HS-5 (cell line): ENCODE measurements around the gene MYMK.

Source experiments
- DNase-seq: peaks from one replicate; pipeline ENCODE4 v3.0.0-alpha.2; 2012; ENCODE audit warnings: low read depth

Gene MYMK

DNA sequence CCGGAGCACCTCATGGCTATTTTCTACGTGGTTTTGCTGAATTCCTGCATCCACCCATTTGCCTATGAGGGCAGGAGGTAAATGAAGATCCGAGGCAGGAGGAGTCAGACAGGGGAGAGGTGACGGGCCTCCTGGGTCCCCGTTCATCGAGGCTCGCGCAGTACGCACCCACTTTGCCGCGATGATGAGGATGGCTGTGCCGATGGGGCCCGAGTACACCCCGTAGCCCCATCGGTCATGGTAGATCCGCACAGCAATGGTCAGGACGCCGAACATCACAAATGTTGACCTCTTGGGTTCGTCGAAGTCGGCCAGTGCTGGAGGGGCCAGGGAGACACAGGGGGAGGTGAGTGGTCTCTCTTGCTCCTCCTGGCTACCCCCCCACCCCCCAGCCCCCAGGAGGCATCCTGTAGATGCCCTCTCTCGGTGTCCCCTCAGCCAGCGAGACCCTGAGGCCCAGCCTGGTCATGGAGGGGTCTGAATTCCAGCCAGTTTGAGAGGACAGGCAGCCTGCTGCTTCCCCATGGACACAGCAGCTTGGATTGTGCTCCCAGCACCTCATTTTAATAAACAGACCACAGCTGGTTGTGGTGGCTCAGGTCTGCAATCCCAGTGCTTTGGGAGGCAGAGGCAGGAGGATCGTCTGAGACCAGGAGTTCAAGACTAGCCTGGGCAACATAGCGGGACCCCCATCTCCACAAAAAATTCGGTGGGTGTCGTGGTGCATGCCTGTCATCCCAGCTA is 5.9 kb downstream of the MYMK start:
- no peak for DNase-seq

DNA sequence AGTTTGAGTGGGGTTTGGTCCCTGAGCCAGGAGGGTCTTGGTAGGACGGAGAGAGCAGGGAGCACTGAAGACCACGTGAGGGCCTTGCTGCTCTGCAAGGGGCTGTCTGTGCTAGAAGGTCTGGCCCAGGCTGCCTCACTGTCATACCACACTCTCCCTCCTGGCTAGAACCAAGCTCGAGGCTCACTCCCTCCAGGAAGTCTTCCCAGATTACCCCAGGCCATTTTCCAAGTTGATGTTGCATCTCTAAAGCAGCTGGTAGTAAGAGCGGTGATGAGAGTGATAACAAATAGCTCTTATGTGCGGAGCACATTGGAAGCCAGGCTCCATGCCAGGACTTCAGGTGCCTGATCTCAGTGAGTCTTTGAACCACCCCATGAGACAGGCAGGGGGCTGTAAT is 6.6 kb downstream of the MYMK start:
- no peak for DNase-seq

DNA sequence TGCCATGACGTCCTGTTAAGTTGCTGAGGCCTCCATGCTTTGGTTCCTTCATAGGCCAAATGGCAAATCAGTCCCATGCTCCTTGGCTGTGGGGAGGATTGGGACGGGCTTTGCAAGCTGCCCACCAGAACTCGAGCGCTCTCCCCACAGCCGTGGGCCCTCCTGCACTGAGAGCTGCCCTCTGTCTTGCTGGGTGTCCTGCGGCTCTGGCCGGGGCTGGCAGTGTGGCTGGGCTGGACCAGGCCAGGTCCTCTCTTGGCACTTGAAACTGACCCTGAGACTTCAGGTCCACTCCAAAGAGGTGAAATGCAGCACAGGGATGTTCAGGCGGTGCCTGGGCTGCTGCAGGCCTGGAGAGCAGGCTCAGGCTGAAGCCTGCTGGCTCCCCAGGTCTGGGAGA is 7.0 kb downstream of the MYMK start:
- no peak for DNase-seq

DNA sequence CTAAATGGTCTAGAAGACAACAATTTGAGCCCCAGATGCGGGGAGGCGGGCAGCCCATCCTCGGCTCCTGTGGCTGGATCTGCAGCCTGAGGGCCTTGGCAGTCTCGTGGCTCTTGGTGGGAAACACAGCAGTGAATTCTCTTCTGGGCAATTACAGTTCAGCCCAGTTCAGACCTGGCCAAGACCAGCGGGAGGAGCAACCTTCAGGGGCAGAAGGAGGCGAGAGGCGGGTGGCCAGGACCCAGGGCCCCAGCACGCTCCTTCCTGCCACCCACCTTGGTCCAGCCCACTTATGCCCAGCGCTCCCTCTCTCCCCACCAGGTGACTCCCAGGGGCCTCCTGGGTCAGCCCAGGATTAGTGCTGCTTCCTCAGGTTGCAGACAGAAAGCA is 7.8 kb downstream of the MYMK start:
- DNase-seq = no peak

DNA sequence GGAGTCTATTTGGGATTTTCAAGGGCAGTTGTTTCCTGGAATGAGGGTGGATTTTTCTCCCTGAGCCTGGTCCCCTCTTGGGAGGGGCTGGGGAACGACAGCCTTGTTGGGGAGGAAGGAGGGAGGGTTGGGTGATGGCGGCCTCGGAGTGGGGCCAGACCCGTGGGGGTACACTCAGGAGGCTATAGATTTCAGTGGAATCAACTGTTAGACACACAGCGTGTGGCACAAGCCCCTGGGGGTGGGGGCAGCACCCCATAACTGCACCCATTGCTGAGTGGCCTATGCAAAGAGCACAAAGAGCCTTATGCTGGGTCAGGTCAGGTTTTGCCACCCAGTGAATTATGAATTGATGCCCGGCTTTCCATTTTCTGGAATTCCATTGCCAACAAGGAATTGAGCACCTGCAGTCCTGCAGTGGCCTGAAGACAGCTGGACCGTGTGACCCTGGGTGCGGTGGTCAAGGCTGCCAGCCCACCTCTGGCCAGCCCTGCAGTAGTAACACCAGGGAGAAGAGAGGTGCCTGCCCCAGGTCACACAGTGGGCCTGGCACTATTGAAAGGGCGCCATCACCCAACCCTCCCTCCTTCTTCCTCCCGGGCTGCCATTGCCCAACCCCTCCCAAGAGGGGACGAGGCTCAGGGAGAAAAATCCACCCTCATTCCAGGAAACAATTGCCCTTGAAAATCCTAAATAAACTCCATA is 8.4 kb downstream of the MYMK start:
- no peak for DNase-seq

DNA sequence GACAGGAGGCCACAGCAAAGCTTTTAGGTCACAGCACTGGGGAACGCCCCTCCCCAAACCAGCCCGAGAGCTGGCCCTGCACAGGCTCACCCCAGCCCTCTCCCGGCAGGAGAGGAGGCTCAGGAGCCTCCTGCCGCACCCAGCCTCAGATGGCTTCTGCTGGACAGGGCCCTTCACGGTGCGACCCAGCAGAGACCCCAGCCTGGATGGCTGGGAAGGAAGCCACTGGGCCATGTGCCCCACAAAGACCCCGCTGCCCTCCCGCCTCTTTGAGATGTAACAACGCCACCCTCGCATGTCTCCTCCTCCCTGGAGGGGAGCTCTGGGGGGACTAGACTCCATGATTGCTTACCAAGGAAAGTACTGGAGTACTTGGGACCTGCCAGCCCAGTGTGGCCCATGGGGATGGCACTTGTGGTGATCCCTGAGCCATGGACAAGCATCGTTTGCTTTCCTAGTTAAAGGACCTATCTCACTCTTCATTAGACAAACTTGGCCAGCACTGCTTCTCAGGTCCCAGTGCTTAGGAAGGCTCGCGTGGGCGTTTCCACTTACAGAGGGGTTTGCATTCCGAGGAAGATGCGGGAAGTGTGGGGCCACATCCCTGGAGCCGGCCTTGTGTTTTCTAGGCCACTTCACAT is 9.0 kb downstream of the MYMK start:
- no peak for DNase-seq

DNA sequence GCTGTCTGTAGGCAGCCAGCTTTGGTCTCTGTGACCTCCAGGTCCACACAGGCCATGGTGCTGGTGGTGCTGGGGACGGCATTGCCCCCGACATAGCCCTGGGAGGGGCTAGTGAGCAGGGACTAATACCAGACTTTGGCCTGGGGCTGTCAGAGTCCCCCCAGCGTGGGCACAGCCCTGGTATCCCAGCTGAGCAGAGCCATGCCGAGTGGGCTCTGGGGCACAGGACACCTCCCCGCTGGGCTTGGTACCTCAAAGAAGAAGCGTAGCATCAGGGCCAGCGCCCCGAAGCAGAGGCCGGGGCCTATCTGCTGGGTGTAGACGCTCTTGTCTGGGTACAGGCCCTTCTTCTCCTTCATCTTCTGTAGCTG is 9.5 kb downstream of the MYMK start:
- DNase-seq = no peak

DNA sequence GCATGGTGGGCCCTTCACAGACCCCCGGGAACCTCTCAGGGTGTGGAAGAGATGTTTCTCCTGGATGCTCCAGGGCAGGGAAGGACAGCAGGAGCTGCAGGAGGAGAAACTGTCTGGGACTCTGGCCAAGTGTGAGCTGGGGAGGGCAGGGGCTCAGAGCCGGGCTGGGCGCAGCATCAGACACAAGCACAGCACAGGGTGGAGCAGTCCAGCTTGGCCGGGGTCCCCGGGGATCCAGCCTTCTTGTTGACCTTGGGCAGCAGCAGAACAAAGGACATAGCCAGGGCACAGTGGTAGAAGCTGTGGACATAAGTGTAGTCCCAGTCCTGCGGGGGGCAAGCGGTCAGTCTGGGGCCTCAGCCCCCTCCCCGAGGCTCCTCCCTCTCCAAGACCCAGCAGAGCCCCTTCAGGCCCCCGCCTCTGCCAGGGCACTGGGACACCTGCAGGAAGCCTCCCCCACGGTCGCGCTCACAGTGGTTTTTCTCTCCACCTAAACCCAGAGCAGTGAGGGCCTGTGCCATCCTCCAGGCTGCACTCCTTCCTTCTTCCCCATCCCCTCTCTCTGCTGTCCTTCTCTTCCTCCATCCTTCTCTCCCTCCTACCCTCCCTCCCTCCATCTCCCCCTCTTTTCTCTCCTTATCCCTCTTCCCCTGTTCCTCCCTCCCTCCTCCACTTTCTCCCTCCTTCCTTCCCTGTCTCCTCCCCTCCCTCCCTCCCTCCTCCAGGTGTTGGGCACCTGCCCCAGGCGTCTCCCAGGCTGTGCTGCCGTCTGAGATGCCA is 10.1 kb downstream of the MYMK start:
- DNase-seq = no peak

DNA sequence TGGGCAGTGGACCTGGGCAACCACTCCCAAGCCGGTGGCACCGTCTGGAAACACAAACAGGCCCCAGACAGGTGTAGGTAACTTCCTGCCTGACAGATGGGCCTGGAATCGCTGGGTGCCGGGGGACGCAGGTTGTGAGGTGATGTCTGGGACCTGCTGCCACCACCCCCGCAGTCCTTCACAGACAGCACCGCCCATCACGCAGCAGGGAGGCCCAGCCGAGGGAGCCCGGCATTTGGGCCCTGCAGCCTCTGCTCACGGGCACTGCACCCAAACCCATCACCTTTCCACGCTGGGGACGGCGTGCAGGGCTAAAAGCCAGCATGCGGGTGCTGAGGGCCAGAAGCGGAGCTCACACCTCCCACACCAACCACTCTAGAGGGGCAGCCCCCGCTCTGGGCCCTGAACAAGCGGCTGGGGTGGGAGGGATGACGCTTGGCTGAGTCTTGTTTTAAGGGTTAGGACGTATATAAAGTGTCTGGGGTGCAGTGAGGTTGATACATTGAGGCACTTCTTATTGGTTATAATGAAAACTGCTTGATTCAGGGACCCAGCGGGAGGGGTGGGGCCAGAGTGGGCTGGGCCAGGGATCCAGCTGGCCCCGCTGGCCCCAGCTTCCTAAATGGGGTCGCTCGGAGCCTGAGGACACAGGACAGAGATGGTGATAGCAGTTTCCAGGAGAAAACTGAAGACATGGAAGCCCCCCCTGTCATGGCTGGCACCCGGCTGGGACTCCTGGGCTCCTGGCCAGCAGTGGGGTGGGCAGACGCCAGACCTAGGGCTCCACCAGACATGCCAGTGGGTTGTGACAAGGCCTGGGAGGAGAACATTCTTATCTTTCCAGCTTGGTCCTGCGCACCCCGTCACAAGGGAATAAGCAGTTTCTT is 11.3 kb downstream of the MYMK start:
- DNase-seq = no peak

DNA sequence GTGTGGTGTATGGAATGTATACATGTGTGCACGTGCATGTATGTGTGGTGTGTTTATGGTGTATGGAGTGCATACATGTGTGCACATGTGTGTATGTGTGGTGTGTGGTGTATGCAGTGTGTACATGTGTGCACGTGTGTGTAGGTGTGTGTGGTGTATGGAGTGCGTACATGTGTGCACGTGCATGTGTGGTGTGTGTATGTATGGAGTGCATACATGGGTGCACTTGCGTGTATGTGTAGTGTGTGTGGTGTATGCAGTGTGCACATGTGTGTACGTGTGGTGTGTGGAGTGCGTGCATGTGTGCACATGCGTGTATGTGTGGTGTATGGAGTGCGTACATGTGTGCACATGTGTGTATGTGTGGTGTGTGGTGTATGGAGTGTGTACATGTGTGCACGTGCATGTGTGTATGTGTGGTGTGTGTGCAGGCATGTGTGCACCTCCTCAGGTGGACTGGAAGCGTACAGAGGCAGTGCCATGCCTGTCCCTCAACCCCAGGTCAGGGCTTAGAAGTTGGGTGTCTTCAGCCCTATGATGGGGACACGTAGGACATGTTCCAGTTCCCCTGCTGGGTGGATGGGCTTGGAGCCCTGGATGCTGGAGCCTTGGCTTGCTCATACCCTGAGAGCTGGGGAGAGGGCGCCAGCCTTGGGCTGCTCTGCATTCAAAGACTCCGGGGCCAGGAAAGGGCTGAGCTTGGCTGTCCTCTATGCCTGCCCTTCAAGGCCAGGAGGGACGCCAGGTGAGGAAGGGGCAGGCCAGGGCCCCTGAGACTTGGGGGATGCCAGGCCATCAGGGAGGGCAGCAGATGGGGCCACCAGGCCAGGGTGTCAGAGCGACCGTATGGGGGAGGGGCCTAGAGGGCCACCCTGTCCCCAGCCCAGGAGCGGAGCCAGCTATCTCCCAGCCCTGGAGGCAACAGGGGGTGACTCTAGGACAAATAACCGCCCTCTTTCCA is 12.2 kb downstream of the MYMK start:
- DNase-seq = no peak

DNA sequence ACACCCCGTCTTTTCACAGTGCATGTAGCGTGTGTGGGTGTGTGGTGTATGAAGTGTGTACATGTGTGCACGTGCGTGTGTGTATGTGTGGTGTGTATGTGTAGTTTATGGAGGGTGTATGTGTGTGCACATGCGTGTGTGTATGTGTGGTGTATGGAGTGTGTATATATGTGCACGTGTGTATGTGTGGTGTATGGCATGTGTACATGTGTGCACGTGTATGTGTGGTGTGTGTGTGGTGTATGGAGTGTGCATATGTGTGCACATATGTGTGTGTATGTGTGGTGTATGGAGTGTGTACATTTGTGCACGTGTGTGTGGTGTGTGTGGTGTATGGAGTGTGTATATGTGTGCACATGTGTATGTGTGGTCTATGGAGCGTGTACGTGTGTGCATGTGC is 13.2 kb downstream of the MYMK start:
- no peak for DNase-seq

DNA sequence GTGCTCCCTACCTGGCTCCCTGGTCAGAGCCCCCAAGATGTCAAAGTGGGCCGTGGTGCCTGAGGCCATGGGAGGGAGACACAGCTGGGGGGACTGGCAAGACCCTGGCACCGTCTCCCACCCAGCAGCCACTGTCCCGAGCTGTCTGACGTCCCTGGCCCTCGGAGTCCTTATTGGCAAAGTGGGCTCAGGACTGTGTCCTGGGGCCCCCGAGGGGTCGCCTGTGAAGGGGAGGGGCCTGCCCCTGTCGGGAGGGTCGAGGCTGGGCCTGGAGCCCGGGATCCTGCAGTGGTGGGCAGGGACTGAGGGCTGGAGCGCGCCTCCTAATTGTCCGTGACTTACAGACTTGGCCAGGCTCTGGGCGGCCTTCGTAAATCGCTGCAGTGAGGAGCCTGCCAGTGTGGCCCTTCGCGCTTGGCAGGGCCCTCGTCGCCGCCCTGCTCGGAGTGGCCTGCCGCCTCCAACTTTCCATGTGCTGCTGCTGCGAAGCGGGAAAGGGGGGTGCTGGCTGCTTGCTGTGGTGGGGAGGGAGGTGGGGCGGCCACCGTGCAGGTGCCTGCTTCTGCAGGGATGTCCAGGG is 13.7 kb downstream of the MYMK start:
- DNase-seq = no peak

DNA sequence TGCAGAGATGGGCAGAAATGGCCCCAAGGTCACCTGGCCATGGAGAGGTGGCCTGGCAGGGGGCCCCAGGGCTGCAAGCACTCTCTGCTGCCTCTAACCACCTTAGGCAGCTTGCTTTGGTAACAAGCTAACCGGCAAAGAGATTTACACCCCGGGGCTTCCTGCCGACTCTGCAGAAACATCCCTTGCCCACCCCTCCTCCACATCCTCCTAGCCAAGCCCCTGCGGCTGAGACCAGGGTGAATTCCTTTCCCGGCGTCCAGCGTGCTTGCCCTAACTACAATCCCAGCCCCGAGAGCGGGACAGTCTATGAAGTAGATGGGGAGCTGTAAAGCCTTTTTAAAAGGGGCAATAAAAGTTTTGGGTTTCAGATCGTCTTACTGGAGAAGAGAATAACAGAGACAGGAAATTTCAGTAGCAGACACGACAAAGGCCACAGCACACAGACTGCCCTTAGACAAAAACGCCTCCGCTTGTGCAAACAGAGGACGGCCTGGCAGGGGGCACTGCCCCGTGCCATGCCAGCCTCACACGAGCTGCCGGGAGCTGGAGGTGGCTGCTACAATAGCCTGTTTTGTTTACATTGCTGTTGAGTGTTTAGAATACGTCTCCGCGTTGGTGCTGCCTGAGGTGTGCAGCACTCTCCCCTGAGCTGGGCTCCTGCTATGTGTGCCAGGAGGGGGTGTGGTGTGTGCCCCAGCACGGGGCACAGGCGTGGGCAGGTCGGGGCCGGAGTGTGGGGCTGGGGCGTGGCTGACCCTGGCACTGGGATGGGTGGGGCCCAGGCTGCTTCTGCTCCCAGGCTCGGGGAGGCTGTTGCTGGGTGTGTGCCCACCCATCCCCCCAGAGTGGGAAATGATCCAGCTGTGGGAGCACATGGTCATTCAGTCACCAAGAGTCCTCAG is 15.3 kb downstream of the MYMK start:
- no peak for DNase-seq

DNA sequence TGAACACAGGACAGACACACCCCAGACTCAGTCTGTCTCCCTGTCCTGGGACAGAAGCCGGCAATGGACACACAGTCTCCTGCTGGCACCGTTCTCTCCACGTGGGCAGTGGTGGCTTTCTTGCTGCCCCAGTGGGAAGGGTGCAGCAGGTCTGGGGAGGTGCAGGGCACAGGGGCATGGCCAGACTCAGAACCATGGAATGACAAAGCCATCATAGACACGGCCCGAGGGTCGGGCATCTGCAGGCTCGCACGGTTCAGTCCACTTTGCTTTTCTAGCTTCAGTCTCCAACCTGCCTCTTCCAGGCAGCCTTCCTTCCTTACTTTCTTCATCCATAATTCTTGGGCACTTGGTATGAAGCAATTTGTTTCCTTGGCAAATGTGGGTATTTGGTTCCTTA is 16.7 kb downstream of the MYMK start:
- DNase-seq = no peak

DNA sequence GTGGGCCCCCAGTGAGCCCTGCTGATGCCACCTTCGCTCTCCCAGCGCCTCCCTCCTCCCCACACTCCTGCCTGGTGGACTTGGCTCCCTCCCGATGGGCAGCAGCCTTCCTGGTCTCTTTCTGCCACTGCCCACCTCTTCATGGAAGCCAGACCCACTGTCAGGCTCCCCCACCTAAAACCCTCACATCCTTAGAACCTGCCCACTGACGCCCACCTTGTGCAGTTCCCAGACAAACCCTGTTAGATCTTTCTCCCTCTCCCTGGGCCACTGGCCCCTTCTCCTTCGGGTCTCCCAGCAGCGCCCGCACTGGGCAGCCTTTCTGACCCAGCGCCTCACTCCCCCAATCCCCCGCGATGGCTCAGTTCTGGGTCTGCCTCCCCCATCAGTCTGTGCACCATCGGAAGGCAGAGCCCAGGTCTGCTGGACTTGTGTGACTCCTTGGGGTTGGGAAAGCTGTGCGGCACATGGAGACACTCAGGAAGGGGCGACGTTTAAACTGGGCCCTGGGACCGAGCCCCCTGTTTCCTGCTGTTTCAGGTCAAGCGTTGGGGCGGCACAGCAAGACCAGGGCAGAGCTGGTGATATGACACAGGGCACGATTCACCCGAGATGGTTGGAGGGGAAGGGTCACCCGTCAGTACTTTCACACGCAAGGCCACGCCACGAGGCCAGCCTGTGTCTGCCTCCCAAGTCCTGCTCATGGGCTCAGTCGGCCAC is 17.4 kb downstream of the MYMK start:
- no peak for DNase-seq

DNA sequence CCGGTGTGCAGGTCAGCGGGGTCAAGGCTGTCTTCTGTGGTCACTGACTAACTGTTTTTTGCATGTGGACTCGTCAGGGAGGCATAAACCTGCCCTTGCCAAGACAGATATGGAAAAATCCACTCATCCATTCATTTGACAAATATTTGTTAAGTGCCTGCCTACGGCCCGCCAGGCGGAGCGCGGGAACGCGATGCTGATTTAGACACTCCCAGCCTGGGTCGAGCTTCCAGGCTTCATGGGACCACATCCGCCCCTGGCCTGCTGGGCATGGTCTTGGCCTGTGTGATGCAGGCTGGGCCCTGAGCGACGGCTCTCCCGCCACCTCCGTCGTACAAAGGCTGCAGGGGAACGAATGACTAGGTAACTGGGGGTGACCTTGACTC is 18.1 kb downstream of the MYMK start:
- peak; percentile 93 for DNase-seq

DNA sequence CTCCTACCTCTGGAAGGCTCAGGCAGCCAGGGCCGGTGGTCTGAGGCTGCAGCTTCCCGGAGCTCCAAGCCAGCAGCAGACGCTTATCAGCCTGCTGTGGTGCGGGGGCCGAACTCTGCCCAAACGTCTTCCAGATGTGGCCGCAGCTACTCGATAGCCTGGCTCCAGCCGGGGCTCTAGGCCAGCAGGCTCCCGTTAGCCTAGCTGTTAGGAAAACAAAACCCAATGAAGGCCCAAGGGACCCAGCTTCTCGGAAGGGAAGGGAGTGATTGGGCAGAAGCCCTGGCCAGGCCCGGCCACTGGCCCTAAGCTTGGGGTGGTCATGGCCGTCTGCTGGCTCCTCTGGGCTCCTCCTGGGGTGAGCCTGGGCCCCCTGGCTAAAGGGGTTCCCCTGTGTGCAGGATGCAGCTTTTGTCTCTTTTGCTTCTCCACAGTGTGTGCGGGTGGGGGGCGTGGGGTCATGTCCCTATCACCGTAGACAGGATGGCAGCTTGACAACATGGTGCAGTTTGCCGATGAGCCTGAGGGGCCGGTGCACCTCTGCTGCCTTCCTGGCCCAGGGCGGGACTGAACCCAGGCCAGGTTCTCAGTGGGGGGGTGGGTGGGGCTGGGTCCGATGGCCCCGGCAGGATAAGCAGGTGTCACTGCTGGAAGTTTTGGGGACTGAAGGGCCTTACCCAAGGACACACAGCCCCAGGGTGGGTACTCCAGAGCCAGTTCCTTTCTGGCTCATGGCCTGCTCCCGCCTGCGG is 18.7 kb downstream of the MYMK start:
- DNase-seq = no peak
